HG03175 (cell line): Measurements from ENCODE around the gene BCHE.

Experiments used
- ATAC-seq: cut with Tn5 transposase; IDR thresholded peaks from one replicate; pipeline ENCODE4 v1.9.1; 2021; ENCODE audit warnings: mild to moderate bottlenecking, moderate library complexity; ENCODE audit not compliant: unreplicated experiment

Gene BCHE

GRCh38 chr3:165754219-165755007 lies 82.8 kb downstream of the BCHE start:
- ATAC-seq = no peak

GRCh38 chr3:165753560-165753959 lies 83.7 kb downstream of the BCHE start:
- no peak for ATAC-seq

DNA sequence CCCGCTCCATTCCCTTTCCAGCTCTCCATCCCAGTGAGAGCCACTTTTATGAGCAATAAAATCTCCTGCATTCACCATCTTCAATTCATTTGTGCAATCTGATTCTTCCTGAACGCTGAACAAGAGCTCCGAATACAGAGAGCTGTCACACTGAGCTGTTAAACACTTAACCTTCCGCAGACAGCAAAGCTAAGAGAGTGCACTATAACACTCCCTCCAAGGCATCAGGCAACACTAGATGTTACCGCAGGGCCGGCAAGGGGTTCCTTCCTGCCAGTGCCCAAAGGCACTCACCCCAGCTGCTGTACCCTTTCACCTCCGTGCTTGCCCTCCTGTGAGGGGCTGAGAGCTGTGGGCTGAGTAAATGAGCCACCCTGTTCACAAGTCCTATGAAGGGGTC lies 85.6 kb downstream of the BCHE start:
- ATAC-seq = no peak

DNA sequence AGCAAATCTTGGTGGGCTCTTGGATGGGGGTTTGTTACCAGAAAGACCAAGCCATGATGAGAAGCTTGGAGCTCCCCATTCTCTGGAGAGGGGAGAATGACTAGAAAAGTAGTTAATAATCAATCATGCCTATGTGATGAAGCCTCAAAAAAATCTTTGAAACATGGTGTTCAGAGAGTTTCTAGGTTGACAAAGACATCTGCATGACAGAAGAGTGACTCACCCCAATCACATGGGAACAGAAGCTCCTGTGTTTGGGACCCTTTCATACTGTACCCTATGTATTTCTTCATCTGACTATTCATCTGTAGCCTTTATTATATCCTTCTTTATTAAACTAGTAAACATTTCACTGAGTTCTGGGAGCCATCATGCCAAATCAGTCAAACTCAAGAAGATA lies 87.4 kb downstream of the BCHE start:
- ATAC-seq = no peak

GRCh38 chr3:165749241-165749640 lies 88.0 kb downstream of the BCHE start:
- ATAC-seq = no peak

DNA sequence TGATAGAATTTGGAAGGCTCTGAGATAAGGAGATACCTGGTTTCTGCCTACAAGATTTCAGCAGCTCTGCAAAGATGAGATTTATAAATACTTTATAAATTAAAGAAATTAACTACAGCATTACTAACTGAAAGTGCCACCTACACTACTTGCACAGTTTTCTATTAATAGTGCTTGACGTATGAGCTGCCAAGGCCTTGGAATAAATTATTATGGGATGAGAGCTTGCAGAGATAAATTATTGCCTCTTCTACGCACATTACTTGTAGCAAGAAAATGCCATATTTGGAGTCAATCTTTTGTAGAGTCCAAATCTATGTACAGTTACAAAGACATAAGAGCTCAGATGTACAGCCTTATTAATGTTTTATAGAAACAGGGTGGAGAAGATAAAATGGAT lies 89.1 kb downstream of the BCHE start:
- ATAC-seq = no peak

DNA sequence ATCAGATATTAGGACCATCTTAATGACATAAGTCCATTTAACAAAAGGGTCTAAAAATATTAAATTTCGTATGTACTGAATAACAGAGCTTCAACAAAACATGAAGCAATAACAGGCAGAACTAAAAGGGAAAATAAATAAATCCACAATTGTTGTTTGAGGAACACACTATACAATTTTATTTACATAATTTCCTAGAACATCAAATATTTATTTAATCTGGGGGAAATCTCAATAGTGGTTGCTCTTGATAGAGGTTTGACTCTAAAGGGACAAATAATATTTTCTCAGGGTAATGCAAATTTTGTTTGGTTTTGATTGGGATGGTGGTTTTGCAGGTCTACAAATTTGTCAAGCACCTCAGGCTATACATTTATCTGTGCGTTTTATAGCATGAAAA lies 90.3 kb downstream of the BCHE start:
- no peak for ATAC-seq

DNA sequence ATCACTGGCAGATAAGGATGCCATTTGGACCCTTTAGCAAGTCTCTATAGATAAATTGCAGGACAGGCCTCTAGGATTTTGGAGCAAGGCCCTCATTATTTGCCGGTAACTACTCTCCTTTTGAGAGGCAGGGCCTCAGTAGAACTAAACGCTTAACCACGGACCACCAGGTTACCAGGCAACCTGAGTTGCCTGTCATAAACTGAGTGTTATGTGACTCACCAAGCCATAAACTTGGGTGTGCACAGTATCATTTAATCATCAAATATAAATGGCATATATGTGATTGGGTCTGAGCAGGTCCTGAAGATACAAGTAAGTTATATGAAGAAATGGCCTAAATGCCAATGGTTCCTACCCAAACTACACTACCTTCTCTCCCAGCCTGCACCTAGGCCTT lies 93.2 kb downstream of the BCHE start:
- ATAC-seq = no peak

- no peak for ATAC-seq
These were observed 94.9 kb downstream of the BCHE start for GRCh38 chr3:165742351-165742750.

GRCh38 chr3:165729756-165730155 lies 107.5 kb downstream of the BCHE start:
- ATAC-seq = no peak

GRCh38 chr3:165728924-165729323 lies 108.3 kb downstream of the BCHE start:
- ATAC-seq = no peak

DNA sequence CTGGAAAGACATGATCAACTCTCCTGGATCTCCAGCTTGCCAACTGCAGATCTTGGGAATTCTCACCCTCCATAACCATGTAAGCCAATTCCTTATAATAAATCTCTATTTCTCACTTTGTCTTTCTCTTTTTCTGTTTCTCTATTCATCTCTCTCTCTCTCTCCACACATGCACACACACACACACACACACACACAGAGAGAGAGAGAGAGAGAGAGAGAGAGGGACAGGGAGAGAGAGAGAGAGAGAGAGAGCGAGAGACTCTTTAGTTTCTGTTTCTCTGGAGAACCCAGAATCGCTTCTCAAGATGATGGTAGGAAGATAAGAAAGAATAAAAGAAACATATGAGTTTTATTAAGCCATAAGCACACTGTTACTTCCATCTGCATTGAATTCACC lies 111.9 kb downstream of the BCHE start:
- ATAC-seq = no peak
